ENCODE data around the gene CTNS.
A peak's percentile ranks its signal among the peaks of the same experiment; 100 is the strongest.

The CTNS gene

GRCh38 chr17:3636154-3636907, at the start of gene CTNS, which contains the start of gene SHPK:
TSS of gene CTNS (plus strand) at chr17:3636760. CDS start at chr17:3640207, 3,447 bp downstream.
TSS of gene SHPK (minus strand) at chr17:3636250. CDS start at chr17:3636219, 31 bp downstream.
- TF ChIP-seq CTCF (IDR thresholded peaks at IDR 0.05) = no peak
- peaks cover 12% of the 10 kb centered on the region for H3K36me3 Mint-ChIP-seq (ENCODE audit: low read depth)
- H3K27ac Mint-ChIP-seq = peak within 1 kb of the TSS; percentile 99
- peaks cover 4% of the 10 kb centered on the region for H3K27me3 Mint-ChIP-seq (ENCODE audit: low read depth, poor library complexity)
- peaks cover 49% of the 10 kb centered on the region for H3K4me1 Mint-ChIP-seq
- H3K4me3 Mint-ChIP-seq = peak within 1 kb of the TSS; percentile 97
- H3K9me3 Mint-ChIP-seq = no peaks in the 10 kb centered on the region
- peak; percentile 98 for DNase-seq

- no peak for TF ChIP-seq CTCF (IDR thresholded peaks at IDR 0.05)
- peaks cover 27% of the 10 kb centered on the region for H3K36me3 Mint-ChIP-seq (ENCODE audit: low read depth)
- no peaks in the 10 kb centered on the region for H3K27me3 Mint-ChIP-seq (ENCODE audit: low read depth, poor library complexity)
- no peak overlapping the region for H3K27ac Mint-ChIP-seq
- no peak overlapping the region for H3K4me3 Mint-ChIP-seq
- no peak for DNase-seq
- no peaks in the 10 kb centered on the region for H3K9me3 Mint-ChIP-seq
- peaks cover 9% of the 10 kb centered on the region for H3K4me1 Mint-ChIP-seq
Observed at GRCh38 chr17:3589784-3590183, 46.8 kb upstream of the CTNS start.

- no peak for TF ChIP-seq CTCF (IDR thresholded peaks at IDR 0.05)
- H3K36me3 Mint-ChIP-seq (ENCODE audit: low read depth) = peaks cover 25% of the 10 kb centered on the region
- peaks cover 13% of the 10 kb centered on the region for H3K4me1 Mint-ChIP-seq
- DNase-seq = peak; percentile 15
- peak overlapping the region; percentile 77 for H3K27ac Mint-ChIP-seq
- no peaks in the 10 kb centered on the region for H3K9me3 Mint-ChIP-seq
- no peak overlapping the region for H3K4me3 Mint-ChIP-seq
- no peaks in the 10 kb centered on the region for H3K27me3 Mint-ChIP-seq (ENCODE audit: low read depth, poor library complexity)
Observed at GRCh38 chr17:3590231-3590630, 46.3 kb upstream of the CTNS start.

- peaks cover 25% of the 10 kb centered on the region for H3K36me3 Mint-ChIP-seq (ENCODE audit: low read depth)
- no peak overlapping the region for H3K4me3 Mint-ChIP-seq
- no peak for TF ChIP-seq CTCF (IDR thresholded peaks at IDR 0.05)
- no peak overlapping the region for H3K27ac Mint-ChIP-seq
- H3K4me1 Mint-ChIP-seq = peaks cover 15% of the 10 kb centered on the region
- no peaks in the 10 kb centered on the region for H3K27me3 Mint-ChIP-seq (ENCODE audit: low read depth, poor library complexity)
- no peak for DNase-seq
- H3K9me3 Mint-ChIP-seq = no peaks in the 10 kb centered on the region
Observed at GRCh38 chr17:3590768-3591167, 45.8 kb upstream of the CTNS start.

- Mint-ChIP-seq H3K4me1 (peaks cover 22% of the 10 kb centered on the region), H3K36me3 (ENCODE audit: low read depth) (peaks cover 18% of the 10 kb centered on the region), H3K9me3 (no peaks in the 10 kb centered on the region), H3K4me3 (no peak overlapping the region), H3K27ac (no peak overlapping the region), H3K27me3 (ENCODE audit: low read depth, poor library complexity) (no peaks in the 10 kb centered on the region)
- TF ChIP-seq CTCF (IDR thresholded peaks at IDR 0.05) = no peak
- no peak for DNase-seq
Observed at GRCh38 chr17:3592216-3592860, 44.2 kb upstream of the CTNS start.
